ENCODE measurements around the gene SMOC1. TPM values are rescaled to one million over a fixed set of nuclear protein-coding genes. Genes with fewer than 3 reads are reported as not detected.

The SMOC1 gene
- total RNA-seq, 1 experiment from 2014 or later = 24.1 TPM

- DNase-seq = no peak
- no peaks in the 10 kb centered on the region for H3K36me3 ChIP-seq
- no peak overlapping the region for H3K4me3 ChIP-seq
- H3K9me3 ChIP-seq = no peaks in the 10 kb centered on the region
- no peaks in the 10 kb centered on the region for H3K27me3 ChIP-seq
Observed at GRCh38 chr14:69945347-69945746, 66.1 kb downstream of the SMOC1 start.

GRCh38 chr14:69945912-69946311, 66.7 kb downstream of the SMOC1 start:
- no peaks in the 10 kb centered on the region for H3K9me3 ChIP-seq
- DNase-seq = no peak

GRCh38 chr14:69948351-69948750, 69.1 kb downstream of the SMOC1 start:
- Histone ChIP-seq H3K4me3 (no peak overlapping the region), H3K36me3 (no peaks in the 10 kb centered on the region), H3K27me3 (no peaks in the 10 kb centered on the region), H3K9me3 (no peaks in the 10 kb centered on the region)
- no peak for DNase-seq

More at GRCh38 chr14:69945912-69946311, 66.7 kb downstream of the SMOC1 start:
- no peaks in the 10 kb centered on the region for H3K27me3 ChIP-seq
- H3K4me3 ChIP-seq = no peak overlapping the region
- H3K36me3 ChIP-seq = no peaks in the 10 kb centered on the region

- Histone ChIP-seq H3K36me3 (no peaks in the 10 kb centered on the region), H3K27me3 (no peaks in the 10 kb centered on the region), H3K9me3 (no peaks in the 10 kb centered on the region), H3K4me3 (no peak overlapping the region)
- DNase-seq = no peak
Observed at GRCh38 chr14:69951263-69951662, 72.0 kb downstream of the SMOC1 start.

GRCh38 chr14:69951935-69952334, 72.7 kb downstream of the SMOC1 start:
- H3K4me3 ChIP-seq = no peak overlapping the region
- no peaks in the 10 kb centered on the region for H3K27me3 ChIP-seq
- H3K36me3 ChIP-seq = no peaks in the 10 kb centered on the region
- DNase-seq = no peak
- no peaks in the 10 kb centered on the region for H3K9me3 ChIP-seq

GRCh38 chr14:69953266-69953915, 74.2 kb downstream of the SMOC1 start:
- H3K9me3 ChIP-seq = no peaks in the 10 kb centered on the region

GRCh38 chr14:69955855-69956845, 76.9 kb downstream of the SMOC1 start:
- no peak for DNase-seq
- no peaks in the 10 kb centered on the region for H3K36me3 ChIP-seq
- no peaks in the 10 kb centered on the region for H3K9me3 ChIP-seq
- H3K4me3 ChIP-seq = no peak overlapping the region
- H3K27me3 ChIP-seq = no peaks in the 10 kb centered on the region

More at GRCh38 chr14:69953266-69953915, 74.2 kb downstream of the SMOC1 start:
- DNase-seq = no peak
- Histone ChIP-seq H3K36me3 (no peaks in the 10 kb centered on the region), H3K4me3 (no peak overlapping the region), H3K27me3 (no peaks in the 10 kb centered on the region)

- Histone ChIP-seq H3K4me3 (no peak overlapping the region), H3K36me3 (no peaks in the 10 kb centered on the region), H3K9me3 (no peaks in the 10 kb centered on the region), H3K27me3 (no peaks in the 10 kb centered on the region)
- no peak for DNase-seq
Observed at GRCh38 chr14:69956970-69957369, 77.8 kb downstream of the SMOC1 start.

GRCh38 chr14:69957986-69958385, 78.8 kb downstream of the SMOC1 start:
- H3K4me3 ChIP-seq = no peak overlapping the region
- H3K36me3 ChIP-seq = no peaks in the 10 kb centered on the region
- H3K9me3 ChIP-seq = no peaks in the 10 kb centered on the region
- DNase-seq = no peak
- no peaks in the 10 kb centered on the region for H3K27me3 ChIP-seq

GRCh38 chr14:69959136-69959535, 79.9 kb downstream of the SMOC1 start:
- Histone ChIP-seq H3K9me3 (no peaks in the 10 kb centered on the region), H3K4me3 (no peak overlapping the region), H3K36me3 (no peaks in the 10 kb centered on the region), H3K27me3 (no peaks in the 10 kb centered on the region)
- no peak for DNase-seq

GRCh38 chr14:69960296-69960695, 81.1 kb downstream of the SMOC1 start:
- DNase-seq = no peak
- no peaks in the 10 kb centered on the region for H3K36me3 ChIP-seq
- no peaks in the 10 kb centered on the region for H3K27me3 ChIP-seq
- H3K9me3 ChIP-seq = no peaks in the 10 kb centered on the region
- no peak overlapping the region for H3K4me3 ChIP-seq

- Histone ChIP-seq H3K4me3 (no peak overlapping the region), H3K27me3 (no peaks in the 10 kb centered on the region), H3K9me3 (no peaks in the 10 kb centered on the region), H3K36me3 (no peaks in the 10 kb centered on the region)
- DNase-seq = no peak
Observed at GRCh38 chr14:69963966-69964365, 84.8 kb downstream of the SMOC1 start.

GRCh38 chr14:69964841-69965240, 85.6 kb downstream of the SMOC1 start:
- no peak for DNase-seq
- Histone ChIP-seq H3K27me3 (no peaks in the 10 kb centered on the region), H3K36me3 (no peaks in the 10 kb centered on the region), H3K9me3 (no peaks in the 10 kb centered on the region), H3K4me3 (no peak overlapping the region)

- H3K27me3 ChIP-seq = no peaks in the 10 kb centered on the region
- no peak overlapping the region for H3K4me3 ChIP-seq
- H3K36me3 ChIP-seq = no peaks in the 10 kb centered on the region
- no peak for DNase-seq
- no peaks in the 10 kb centered on the region for H3K9me3 ChIP-seq
Observed at GRCh38 chr14:69968132-69968531, 88.9 kb downstream of the SMOC1 start.

GRCh38 chr14:69968681-69969080, 89.5 kb downstream of the SMOC1 start:
- H3K36me3 ChIP-seq = no peaks in the 10 kb centered on the region
- no peaks in the 10 kb centered on the region for H3K27me3 ChIP-seq
- DNase-seq = no peak
- H3K4me3 ChIP-seq = no peak overlapping the region
- H3K9me3 ChIP-seq = no peaks in the 10 kb centered on the region

- DNase-seq = no peak
- Histone ChIP-seq H3K4me3 (no peak overlapping the region), H3K36me3 (no peaks in the 10 kb centered on the region), H3K9me3 (no peaks in the 10 kb centered on the region), H3K27me3 (no peaks in the 10 kb centered on the region)
Observed at GRCh38 chr14:69972755-69973154, 93.5 kb downstream of the SMOC1 start.

GRCh38 chr14:69973846-69974245, 94.6 kb downstream of the SMOC1 start:
- DNase-seq = no peak
- no peak overlapping the region for H3K4me3 ChIP-seq
- H3K36me3 ChIP-seq = no peaks in the 10 kb centered on the region
- no peaks in the 10 kb centered on the region for H3K27me3 ChIP-seq
- H3K9me3 ChIP-seq = no peaks in the 10 kb centered on the region

GRCh38 chr14:69979882-69980281, 100.7 kb downstream of the SMOC1 start:
- Histone ChIP-seq H3K4me3 (no peak overlapping the region), H3K27me3 (no peaks in the 10 kb centered on the region), H3K9me3 (no peaks in the 10 kb centered on the region), H3K36me3 (no peaks in the 10 kb centered on the region)
- no peak for DNase-seq

Measured in MG63 (cell line).